Measurements from ENCODE around the gene ACOT7.
"Not testable (repeated sequence)": the region's sequence is repeated elsewhere in the genome, so short reads cannot be mapped to it uniquely, and the experiment has no call there.

ACOT7 gene, protein sequence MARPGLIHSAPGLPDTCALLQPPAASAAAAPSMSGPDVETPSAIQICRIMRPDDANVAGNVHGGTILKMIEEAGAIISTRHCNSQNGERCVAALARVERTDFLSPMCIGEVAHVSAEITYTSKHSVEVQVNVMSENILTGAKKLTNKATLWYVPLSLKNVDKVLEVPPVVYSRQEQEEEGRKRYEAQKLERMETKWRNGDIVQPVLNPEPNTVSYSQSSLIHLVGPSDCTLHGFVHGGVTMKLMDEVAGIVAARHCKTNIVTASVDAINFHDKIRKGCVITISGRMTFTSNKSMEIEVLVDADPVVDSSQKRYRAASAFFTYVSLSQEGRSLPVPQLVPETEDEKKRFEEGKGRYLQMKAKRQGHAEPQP

GRCh38 chr1:6393400-6394187, at the start of gene ACOT7:
ACOT7 (minus strand) TSS chr1:6393767; CDS start chr1:6393399, 368 bp downstream.
- DNase-seq, result peak; percentile 82 to 89

GRCh38 chr1:6441586-6441985, 48.0 kb upstream of the ACOT7 start:
- DNase-seq, result no peak

- peak; percentile 28 to 56 for DNase-seq
Measured at GRCh38 chr1:6440198-6441126, 46.9 kb upstream of the ACOT7 start.

DNA sequence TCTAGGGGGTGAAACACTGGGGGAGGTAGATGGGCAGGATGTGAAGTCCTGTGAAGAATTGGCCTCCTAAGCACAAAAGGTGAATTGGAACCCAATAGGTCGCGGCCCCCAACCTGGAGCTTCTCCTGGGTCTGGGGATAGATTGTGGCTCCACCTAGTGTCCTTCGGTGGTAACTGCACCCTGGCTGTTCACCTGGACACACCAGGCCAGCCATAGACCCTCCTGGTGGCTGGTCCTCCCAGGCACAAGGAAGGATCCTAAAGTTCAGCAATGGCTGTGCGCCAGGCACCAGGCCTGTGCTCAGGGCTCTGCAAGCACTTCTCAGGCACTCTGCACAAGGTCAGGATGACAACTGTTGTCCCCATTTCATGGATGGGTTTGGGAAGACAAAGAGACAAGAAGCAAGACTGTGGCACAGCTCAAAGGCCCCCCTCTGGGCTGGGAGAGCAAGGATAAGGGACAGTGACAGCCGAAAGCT, 44.5 kb upstream of the ACOT7 start:
- DNase-seq, result peak; percentile 20 to 49

GRCh38 chr1:6437012-6437700, 43.6 kb upstream of the ACOT7 start:
- DNase-seq, result not testable (repeated sequence)

GRCh38 chr1:6436277-6436676, 42.7 kb upstream of the ACOT7 start:
- not testable (repeated sequence) for DNase-seq

- DNase-seq, result no peak
Measured at GRCh38 chr1:6435547-6435946, 42.0 kb upstream of the ACOT7 start.

GRCh38 chr1:6435129-6435528, 41.6 kb upstream of the ACOT7 start:
- no peak for DNase-seq

- DNase-seq, result no peak
Measured at GRCh38 chr1:6434186-6434585, 40.6 kb upstream of the ACOT7 start.

DNA sequence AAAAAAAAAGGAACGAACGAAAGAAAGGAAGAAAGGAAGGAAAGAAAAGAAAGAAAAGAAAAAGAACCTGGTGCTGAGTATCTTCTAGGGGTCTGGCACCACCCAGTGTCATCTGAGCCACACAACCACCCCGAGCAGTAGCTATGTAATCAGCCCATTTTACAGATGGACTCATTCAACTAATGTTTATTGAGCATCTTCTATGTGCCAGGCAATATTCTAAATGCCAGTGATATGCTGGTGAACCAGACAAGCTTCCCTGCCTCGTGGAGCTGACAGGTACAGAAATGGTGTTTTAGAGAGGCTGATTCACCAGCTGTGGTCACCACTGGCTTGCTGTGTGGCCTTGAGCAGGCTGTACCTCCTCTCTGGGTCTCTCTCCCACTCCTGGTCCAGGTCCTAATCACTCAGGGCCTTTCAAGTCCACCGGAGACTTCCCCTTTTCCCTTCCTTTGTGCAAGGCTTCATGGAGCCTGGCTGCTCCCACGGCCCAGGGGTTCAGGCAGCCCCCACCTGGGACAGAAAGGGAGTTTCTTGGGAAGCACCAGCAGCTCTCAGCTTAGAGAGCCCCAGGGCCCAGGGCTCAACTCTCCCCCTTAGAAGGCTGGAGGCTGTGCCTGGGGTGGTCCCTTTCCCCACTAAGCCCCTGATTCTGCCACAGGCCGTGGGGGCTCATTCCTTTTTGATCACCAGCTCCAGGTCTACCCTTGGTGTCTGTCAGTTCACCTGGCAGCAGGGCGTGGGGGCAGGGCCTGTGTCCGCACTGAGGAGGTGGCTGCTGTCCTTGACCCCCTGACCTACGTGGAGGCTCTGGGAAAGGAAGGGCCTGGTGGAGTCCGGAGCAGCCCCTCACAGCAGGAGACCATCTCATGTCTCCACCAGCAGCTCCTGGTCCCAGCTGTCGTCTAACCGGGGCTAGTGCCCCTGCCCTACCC, 38.3 kb upstream of the ACOT7 start:
- DNase-seq, result not testable (repeated sequence)

GRCh38 chr1:6429660-6430411, 36.3 kb upstream of the ACOT7 start:
- not testable (repeated sequence) for DNase-seq

- DNase-seq, result not testable (repeated sequence)
Measured at GRCh38 chr1:6428453-6428852, 34.9 kb upstream of the ACOT7 start.

DNA sequence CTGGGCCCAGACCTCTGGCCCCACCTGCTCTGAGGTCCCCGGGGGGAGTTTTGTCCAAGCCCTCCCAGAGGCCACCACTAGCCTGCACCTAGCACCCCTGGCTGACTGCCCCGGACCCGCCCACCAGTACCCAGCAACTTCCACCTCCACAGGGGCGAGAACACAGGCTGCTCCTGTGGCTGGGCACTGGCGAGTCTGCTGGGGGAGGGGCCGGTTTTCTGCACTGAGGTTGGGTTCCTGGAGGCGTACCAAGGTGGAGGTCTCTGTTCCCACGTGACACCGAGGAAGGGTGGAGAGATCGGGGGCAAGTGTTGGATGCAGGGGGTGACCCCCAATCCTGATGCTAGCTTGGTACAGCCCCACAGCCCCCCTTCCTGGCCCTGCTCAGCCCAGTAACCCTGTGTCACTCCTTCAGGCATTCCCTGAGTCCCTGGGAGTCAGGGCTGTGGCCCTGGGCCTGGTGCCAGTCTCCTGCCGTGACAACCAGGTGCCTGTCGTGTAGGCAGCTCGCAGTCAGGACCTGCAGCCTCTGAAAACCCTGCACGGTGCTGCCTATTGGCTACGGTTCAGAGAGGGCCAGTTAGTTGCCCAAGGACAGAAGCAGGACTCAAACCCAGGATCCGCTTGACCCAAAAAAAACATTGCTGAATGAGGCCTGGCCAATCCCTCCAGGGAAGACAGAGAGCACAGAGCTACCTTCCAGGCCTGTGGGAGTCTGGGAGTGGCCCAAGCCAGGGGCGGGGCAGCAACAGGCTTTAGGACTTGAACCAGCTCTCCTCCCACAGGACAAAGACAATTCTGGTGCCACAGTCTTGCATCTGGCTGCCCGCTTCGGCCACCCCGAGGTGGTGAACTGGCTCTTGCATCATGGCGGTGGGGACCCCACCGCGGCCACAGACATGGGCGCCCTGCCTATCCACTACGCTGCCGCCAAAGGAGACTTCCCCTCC, 34.1 kb upstream of the ACOT7 start:
- no peak for DNase-seq

DNA sequence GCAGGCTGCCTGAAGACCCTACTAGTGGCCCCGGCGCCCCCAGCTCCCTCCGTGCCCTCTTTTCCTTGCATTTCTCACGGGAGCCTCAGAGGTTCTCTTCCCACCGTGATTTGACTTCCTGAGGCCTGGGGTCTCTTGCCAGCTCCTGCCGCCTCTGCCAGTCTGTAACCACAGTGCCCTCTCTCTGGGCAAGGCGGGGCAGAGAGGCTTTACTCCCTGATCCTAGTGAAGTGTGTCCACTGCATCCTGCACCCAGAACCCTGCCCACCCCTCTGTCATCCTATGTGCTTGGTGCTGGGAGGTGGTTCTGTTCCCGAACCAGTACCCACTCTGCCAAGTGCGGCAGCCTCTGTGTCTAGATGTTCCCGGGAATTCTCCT, 33.4 kb upstream of the ACOT7 start:
- no peak for DNase-seq

GRCh38 chr1:6426277-6426971, 32.9 kb upstream of the ACOT7 start:
- DNase-seq, result no peak

DNA sequence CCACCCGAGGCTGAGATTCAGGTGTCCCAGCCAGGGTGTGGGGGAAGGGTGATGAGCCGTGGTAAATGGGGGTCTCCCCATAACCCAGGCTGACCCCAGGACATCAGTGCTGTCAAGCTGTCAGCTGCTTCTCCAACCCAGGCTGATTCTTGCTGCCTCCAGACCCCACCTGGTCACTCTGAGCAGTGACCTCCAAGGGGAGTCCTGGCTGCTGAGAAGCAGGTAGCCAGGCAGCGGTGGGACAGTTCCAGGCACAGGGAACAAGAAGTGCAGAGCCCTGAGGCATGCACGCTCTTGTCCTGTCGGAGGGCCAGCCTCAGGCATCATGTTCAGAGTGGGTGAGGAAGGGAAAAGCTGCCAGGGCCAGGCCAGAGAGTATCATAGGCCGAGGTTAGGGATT, 32.1 kb upstream of the ACOT7 start:
- no peak for DNase-seq

DNA sequence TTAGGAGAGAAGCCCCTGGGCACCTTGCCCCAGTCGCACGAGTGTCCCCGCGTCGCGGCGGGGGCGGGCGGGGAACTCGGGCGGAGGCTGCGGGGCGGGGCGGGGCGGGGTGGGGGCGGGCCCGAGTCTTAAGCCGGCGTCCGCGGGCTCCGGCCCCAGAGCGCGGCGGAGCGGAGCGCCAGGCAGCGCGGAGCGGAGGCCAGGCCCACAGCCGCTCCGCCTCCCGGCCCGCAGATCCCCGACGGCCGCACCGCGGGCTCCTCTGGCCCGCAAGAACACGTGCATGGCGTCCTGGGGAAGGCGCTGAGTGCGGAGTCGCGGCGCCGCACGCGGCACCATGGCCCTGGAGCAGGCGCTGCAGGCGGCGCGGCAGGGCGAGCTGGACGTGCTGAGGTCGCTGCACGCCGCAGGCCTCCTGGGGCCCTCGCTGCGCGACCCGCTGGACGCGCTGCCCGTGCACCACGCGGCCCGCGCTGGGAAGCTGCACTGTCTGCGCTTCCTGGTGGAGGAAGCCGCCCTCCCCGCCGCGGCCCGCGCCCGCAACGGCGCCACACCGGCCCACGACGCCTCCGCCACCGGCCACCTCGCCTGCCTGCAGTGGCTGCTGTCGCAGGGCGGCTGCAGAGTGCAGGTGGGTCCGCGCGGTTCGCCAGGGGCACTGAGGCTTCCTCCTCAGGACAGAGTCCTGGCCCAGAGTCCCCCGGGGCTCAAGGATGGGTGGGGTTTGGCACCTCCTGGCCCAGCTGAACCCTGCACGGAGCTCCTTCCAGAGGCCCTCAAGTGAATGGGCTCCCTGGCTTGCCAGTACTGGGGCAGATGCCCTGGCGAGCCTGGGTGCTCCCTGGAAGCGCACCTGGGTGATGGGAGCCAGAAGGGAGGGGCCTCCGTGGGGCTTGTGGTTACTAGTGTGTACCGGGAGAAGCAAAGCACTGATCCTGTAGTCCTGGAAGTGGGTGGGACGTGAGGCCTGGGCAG, 31.3 kb upstream of the ACOT7 start, which contains the start of gene ESPN:
Gene ESPN (plus strand): TSS at position 158 of the 975 bp plus-strand sequence. CDS start 180 bp downstream, at position 338.
- DNase-seq, result no peak
